ENCODE results near the gene GDF10. TPM values are rescaled to one million over a fixed set of nuclear protein-coding genes. Genes with fewer than 3 reads are reported as not detected.

The GDF10 gene
- total and polyA plus RNA-seq, 10 of the 15 experiments (the other 5 are each of a cell fraction or from before 2014, with no cell fraction given): not detected

GRCh38 chr10:47255033-47255813 lies 44.8 kb upstream of the GDF10 start (continued):
- no peak for TF ChIP-seq E2F8 (IDR thresholded peaks at IDR 0.05; ENCODE audit: low read depth, partially characterized antibody)
- no peak for TF ChIP-seq SPI1 (IDR thresholded peaks at IDR 0.05; ENCODE audit: borderline replicate concordance, insufficient read depth, low read depth, low read length)
- no peak for TF ChIP-seq SMAD1 (IDR thresholded peaks at IDR 0.05; ENCODE audit: low read depth, partially characterized antibody)

GRCh38 chr10:47255866-47256265 lies 44.1 kb upstream of the GDF10 start:
- WGBS (ENCODE audit: insufficient coverage, insufficient replicate concordance, low lambda C conversion rate, missing lambda C conversion rate): 0% methylated on average over 1 of the region's 1 CpG
- ChIA-PET CTCF (interaction anchor here (0.5 to 1.5 kb wide), 2 partner anchors 208 to 465 kb away, joined by 3 to 4 read pairs; no protein-coding TSS in a partner anchor), SMC1A (ENCODE audit: uncharacterized antibody, unreplicated experiment) (no interaction called here), RAD21 (ENCODE audit: unreplicated experiment) (interaction anchor here (1.6 kb wide), 1 partner anchor 9 kb away, joined by 4 read pairs; no protein-coding TSS in a partner anchor), POLR2A (no interaction called here)
- TF ChIP-seq REST (IDR thresholded peaks at IDR 0.05; ENCODE audit: low read depth, low read length) (no peak), SKIL (IDR thresholded peaks at IDR 0.05; ENCODE audit: low read depth, poor library complexity, severe bottlenecking) (no peak), ATF2 (IDR thresholded peaks at IDR 0.05; ENCODE audit: low read length) (no peak), ZNF622 (IDR thresholded peaks at IDR 0.05) (no peak), MEF2B (IDR thresholded peaks at IDR 0.05; ENCODE audit: partially characterized antibody, poor library complexity, severe bottlenecking) (no peak), HCFC1 (IDR thresholded peaks at IDR 0.05; ENCODE audit: low read length) (no peak), ATF7 (IDR thresholded peaks at IDR 0.05; ENCODE audit: low read depth) (no peak)
- no peaks in the 10 kb centered on the region for H3K79me2 ChIP-seq (ENCODE audit: control insufficient read depth, insufficient read depth, low read length)
- no peak overlapping the region for H3K9ac ChIP-seq (ENCODE audit: control insufficient read depth, insufficient read depth, low read length)
- H2AFZ ChIP-seq (ENCODE audit: control insufficient read depth, low read depth, low read length): no peak overlapping the region
- H3K4me3 ChIP-seq: no peak overlapping the region
- H4K20me1 ChIP-seq (ENCODE audit: control insufficient read depth, insufficient read depth): no peaks in the 10 kb centered on the region
- peaks cover 16% of the 10 kb centered on the region for H3K4me1 ChIP-seq (ENCODE audit: control insufficient read depth, insufficient read depth, low read length)
- in situ Hi-C loops (cut with MboI): no loop called here
- BruUV-seq (replicated peaks): no TSS peak
- no peak for FAIRE-seq
- no peaks in the 10 kb centered on the region; a peak in 2 of 4 replicates for H3K27me3 ChIP-seq (replicated peaks in 1 of 2; ENCODE audit: control insufficient read depth in 2 of 2, insufficient read depth in 2 of 2, low read length in 1 of 2)
- no peak for DNase-seq (ENCODE audit: low read depth, low spot score)
- no peaks in the 10 kb centered on the region for H3K36me3 ChIP-seq (ENCODE audit: control insufficient read depth in 2 of 2, insufficient read depth in 2 of 2, low read length in 1 of 2)
- no peaks in the 10 kb centered on the region; the same call in 2 of the 3 replicates for H3K9me3 ChIP-seq (replicated peaks; ENCODE audit: control insufficient read depth, insufficient read depth, low read length)
- H3K27ac ChIP-seq (ENCODE audit: control insufficient read depth, insufficient read depth): no peak overlapping the region
- no peak for ATAC-seq
- intact Hi-C loops (cut with micrococcal nuclease; ENCODE audit: unreplicated experiment): no loop called here
- no peak overlapping the region for H3K4me2 ChIP-seq (ENCODE audit: control insufficient read depth, insufficient read depth)
